ENCODE data around the gene TNS3. TPM values are rescaled to one million over a fixed set of nuclear protein-coding genes. Genes with fewer than 3 reads are reported as not detected.

The TNS3 gene
- total RNA-seq, 1 donor from 2014 or later = 92.9 TPM

DNA sequence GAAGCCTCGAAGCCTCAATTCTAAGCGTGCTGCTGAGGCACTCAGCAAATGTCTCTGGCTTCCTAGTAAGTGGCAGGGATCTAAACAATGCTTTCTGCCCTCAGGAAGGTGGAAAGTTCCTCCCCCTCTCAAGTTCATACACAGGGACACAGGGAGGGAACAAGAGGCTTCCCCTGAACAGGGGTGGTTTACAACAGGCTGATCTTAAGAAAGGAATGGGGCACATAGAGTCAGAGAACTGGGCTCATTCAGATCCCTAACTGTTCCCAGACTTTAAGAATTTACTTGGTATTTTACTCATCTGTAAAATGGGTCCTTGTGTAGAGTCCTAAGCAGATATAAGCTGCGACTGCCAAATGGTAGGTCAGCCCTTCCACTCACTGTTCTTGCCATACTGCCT is 2.5 kb downstream of the TNS3 start:
- Histone ChIP-seq H3K27me3 (ENCODE audit: insufficient read depth, low read length) (no peaks in the 10 kb centered on the region), H3K9ac (ENCODE audit: low read length) (peak overlapping the region; percentile 11), H3K4me2 (ENCODE audit: low read length) (peak overlapping the region; percentile 84), H3K4me1 (ENCODE audit: insufficient read depth, low read length) (peaks cover 36% of the 10 kb centered on the region), H3K36me3 (ENCODE audit: insufficient read depth, low read length) (no peaks in the 10 kb centered on the region), H3K27ac (ENCODE audit: low read depth, low read length) (peak overlapping the region; percentile 16), H2AFZ (ENCODE audit: low read depth, low read length) (no peak overlapping the region), H3K79me2 (ENCODE audit: insufficient read depth, low read length) (peaks cover 60% of the 10 kb centered on the region), H3K9me3 (ENCODE audit: insufficient read depth, low read depth, low read length) (no peaks in the 10 kb centered on the region), H3K4me3 (ENCODE audit: insufficient read depth, low read depth, low read length) (no peak overlapping the region), H4K20me1 (ENCODE audit: insufficient read depth, low read length) (no peaks in the 10 kb centered on the region)
- Mint-ChIP-seq H3K4me1 (ENCODE audit: low read depth, unreplicated experiment) (peaks cover 24% of the 10 kb centered on the region), H3K27ac (ENCODE audit: unreplicated experiment) (no peak overlapping the region), H3K36me3 (ENCODE audit: low read depth, unreplicated experiment) (peaks cover 3% of the 10 kb centered on the region), H3K9me3 (ENCODE audit: unreplicated experiment) (no peaks in the 10 kb centered on the region), H3K4me3 (ENCODE audit: unreplicated experiment) (peak overlapping the region; percentile 97), H3K27me3 (ENCODE audit: low read depth, unreplicated experiment) (no peaks in the 10 kb centered on the region)
- no peak for TF ChIP-seq EZH2 (IDR thresholded peaks at IDR 0.05; ENCODE audit: insufficient read depth, low read length)
- TF ChIP-seq, protein P1, sequence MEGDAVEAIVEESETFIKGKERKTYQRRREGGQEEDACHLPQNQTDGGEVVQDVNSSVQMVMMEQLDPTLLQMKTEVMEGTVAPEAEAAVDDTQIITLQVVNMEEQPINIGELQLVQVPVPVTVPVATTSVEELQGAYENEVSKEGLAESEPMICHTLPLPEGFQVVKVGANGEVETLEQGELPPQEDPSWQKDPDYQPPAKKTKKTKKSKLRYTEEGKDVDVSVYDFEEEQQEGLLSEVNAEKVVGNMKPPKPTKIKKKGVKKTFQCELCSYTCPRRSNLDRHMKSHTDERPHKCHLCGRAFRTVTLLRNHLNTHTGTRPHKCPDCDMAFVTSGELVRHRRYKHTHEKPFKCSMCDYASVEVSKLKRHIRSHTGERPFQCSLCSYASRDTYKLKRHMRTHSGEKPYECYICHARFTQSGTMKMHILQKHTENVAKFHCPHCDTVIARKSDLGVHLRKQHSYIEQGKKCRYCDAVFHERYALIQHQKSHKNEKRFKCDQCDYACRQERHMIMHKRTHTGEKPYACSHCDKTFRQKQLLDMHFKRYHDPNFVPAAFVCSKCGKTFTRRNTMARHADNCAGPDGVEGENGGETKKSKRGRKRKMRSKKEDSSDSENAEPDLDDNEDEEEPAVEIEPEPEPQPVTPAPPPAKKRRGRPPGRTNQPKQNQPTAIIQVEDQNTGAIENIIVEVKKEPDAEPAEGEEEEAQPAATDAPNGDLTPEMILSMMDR (IDR thresholded peaks at IDR 0.05; ENCODE audit: insufficient read depth, low read depth, low read length) = no peak
- no peak for DNase-seq (ENCODE audit: low read depth)
- FAIRE-seq = no peak

DNA sequence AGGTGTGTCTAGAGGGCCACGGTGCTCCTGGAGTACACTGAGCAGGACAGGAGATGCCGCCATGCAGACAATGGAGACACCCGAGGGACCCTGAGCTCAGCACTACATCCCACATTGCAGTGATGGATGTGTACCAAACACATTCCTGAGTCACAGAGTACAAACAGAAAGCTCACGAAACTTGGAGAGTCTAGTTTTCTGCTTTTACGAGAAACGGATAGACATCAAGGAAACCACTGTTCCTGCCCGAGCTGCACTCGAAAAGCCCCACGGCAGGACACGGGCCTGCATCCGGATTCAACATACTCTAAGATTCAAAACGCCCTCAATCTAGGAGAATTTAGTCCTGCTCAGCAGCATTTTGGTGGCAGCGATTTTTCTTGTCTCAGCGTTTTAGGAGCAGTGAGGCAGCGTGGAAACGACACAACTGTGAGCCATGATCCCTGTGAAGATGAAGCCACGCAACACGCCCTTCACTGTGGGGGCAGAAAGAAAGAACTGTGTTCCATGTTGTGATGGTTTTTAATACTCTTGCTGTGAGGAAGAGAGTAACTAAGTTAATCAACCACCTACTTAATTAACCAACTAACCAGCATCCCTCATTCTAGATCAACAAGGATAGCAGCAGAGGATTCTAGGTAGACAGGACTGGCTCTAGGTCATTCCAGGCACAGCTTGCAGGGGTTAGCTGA is 3.2 kb downstream of the TNS3 start:
- H3K79me2 ChIP-seq (ENCODE audit: insufficient read depth, low read length) = peaks cover 65% of the 10 kb centered on the region
- H3K4me2 ChIP-seq (ENCODE audit: low read length) = peak overlapping the region; percentile 84

More for the DNA sequence above, 3.2 kb downstream of the TNS3 start:
- H3K36me3 ChIP-seq (ENCODE audit: insufficient read depth, low read length) = no peaks in the 10 kb centered on the region
- H4K20me1 ChIP-seq (ENCODE audit: insufficient read depth, low read length) = no peaks in the 10 kb centered on the region
- H3K27ac ChIP-seq (ENCODE audit: low read depth, low read length) = peak overlapping the region; percentile 18
- H3K9me3 ChIP-seq (ENCODE audit: insufficient read depth, low read depth, low read length) = no peaks in the 10 kb centered on the region
- H3K4me1 ChIP-seq (ENCODE audit: insufficient read depth, low read length) = peaks cover 43% of the 10 kb centered on the region
- TF ChIP-seq, protein P1 (IDR thresholded peaks at IDR 0.05; ENCODE audit: insufficient read depth, low read depth, low read length) = no peak
- TF ChIP-seq EZH2 (IDR thresholded peaks at IDR 0.05; ENCODE audit: insufficient read depth, low read length) = no peak
- peak overlapping the region; percentile 26 for H3K9ac ChIP-seq (ENCODE audit: low read length)
- Mint-ChIP-seq H3K9me3 (ENCODE audit: unreplicated experiment) (no peaks in the 10 kb centered on the region), H3K4me3 (ENCODE audit: unreplicated experiment) (no peak overlapping the region), H3K27me3 (ENCODE audit: low read depth, unreplicated experiment) (no peaks in the 10 kb centered on the region), H3K27ac (ENCODE audit: unreplicated experiment) (no peak overlapping the region), H3K36me3 (ENCODE audit: low read depth, unreplicated experiment) (peaks cover 4% of the 10 kb centered on the region), H3K4me1 (ENCODE audit: low read depth, unreplicated experiment) (peaks cover 30% of the 10 kb centered on the region)
- H2AFZ ChIP-seq (ENCODE audit: low read depth, low read length) = no peak overlapping the region
- peak; percentile 78 for FAIRE-seq
- H3K4me3 ChIP-seq (ENCODE audit: insufficient read depth, low read depth, low read length) = no peak overlapping the region
- DNase-seq (ENCODE audit: low read depth) = peak; percentile 67
- no peaks in the 10 kb centered on the region for H3K27me3 ChIP-seq (ENCODE audit: insufficient read depth, low read length)
